Omental fat pad (tissue), 4 donors: ENCODE data around the gene TTBK1. TPM values are rescaled to one million over a fixed set of nuclear protein-coding genes. Genes with fewer than 3 reads are reported as not detected.

Source experiments
- ATAC-seq: fragments of 150-250 bp; one replicate; pipeline ENCODE4 v1.9.1; 2016; ENCODE audit warnings: mild to moderate bottlenecking, moderate library complexity; ENCODE audit not compliant: low FRiP score
- DNase-seq: peaks from one replicate; pipeline ENCODE4 v3.0.0-alpha.2; 2019; ENCODE audit warnings: low spot score
- CTCF ChIP-seq, 3 donors: fragments of 450-650 bp; IDR thresholded peaks; one replicate each; pipeline ENCODE4 v1.5.1; 2016 to 2017; ENCODE audit warnings: antibody characterized with exemption in 3 of 3, mild to moderate bottlenecking in 3 of 3, moderate library complexity in 2 of 3
- total RNA-seq, 4 donors: library from RNA; depleted of rRNA; stranded (reverse); fragments of >200 nt; gene quantifications; one replicate each; pipeline ENCODE4 v1.1.0, GENCODE V29; 2016

The TTBK1 gene
- total RNA-seq, 4 donors from 2014 or later = not detected

- no peak for TF ChIP-seq CTCF (IDR thresholded peaks at IDR 0.05)
- DNase-seq (no peak), ATAC-seq (no peak)
Measured at GRCh38 chr6:43222418-43223059, 20.7 kb upstream of the TTBK1 start.

GRCh38 chr6:43223175-43223574 is 20.1 kb upstream of the TTBK1 start:
- no peak for DNase-seq
- TF ChIP-seq CTCF (IDR thresholded peaks at IDR 0.05) = no peak
- ATAC-seq = no peak

- ATAC-seq (no peak), DNase-seq (no peak)
- no peak for TF ChIP-seq CTCF (IDR thresholded peaks at IDR 0.05)
Measured at GRCh38 chr6:43226192-43226851, 17.0 kb upstream of the TTBK1 start.

GRCh38 chr6:43228951-43229802 is 14.1 kb upstream of the TTBK1 start, which contains the start of gene DNPH1:
TSS of gene DNPH1 (minus strand) at chr6:43229481. CDS start at chr6:43229456, 25 bp downstream.
- ATAC-seq = peak; percentile 96
- peak in 2 of 3 donors; percentile 35 to 82 for TF ChIP-seq CTCF (IDR thresholded peaks at IDR 0.05)
- DNase-seq = peak; percentile 46

GRCh38 chr6:43229803-43230620 is 13.3 kb upstream of the TTBK1 start:
- TF ChIP-seq CTCF (IDR thresholded peaks at IDR 0.05) = no peak
- no peak for ATAC-seq
- DNase-seq = no peak

GRCh38 chr6:43231053-43231452 is 12.2 kb upstream of the TTBK1 start:
- TF ChIP-seq CTCF (IDR thresholded peaks at IDR 0.05) = no peak
- no peak for ATAC-seq
- DNase-seq = no peak
